ENCODE measurements around the gene MAB21L3. TPM values are rescaled to one million over a fixed set of nuclear protein-coding genes. Genes with fewer than 3 reads are reported as not detected.

The MAB21L3 gene
- total RNA-seq, 6 experiments from 2014 or later = 0.09 to 7.2 (median 1.1) TPM

DNA sequence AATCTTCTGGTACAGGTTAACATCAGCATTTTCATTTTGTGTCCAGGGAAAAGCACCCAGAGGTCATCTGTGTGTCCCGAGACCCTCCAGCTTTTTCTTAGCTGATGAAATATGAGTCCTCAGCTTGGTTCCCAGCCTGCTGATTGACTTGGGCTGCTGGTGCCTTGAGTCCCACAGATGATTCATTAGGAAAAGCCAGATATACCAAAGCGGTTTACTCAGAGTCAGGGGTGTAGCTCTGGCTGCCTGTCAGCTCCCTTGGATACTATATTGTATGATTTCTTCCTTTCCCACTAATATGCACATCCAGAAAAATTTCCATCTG is 43.7 kb upstream of the MAB21L3 start:
- Histone ChIP-seq H3K9me3 (no peaks in the 10 kb centered on the region), H3K27me3 (no peaks in the 10 kb centered on the region), H3K4me1 (no peaks in the 10 kb centered on the region), H3K4me3 (no peak overlapping the region), H3K36me3 (no peaks in the 10 kb centered on the region), H3K27ac (no peak overlapping the region)
- intact Hi-C loops (cut with DNase I) = no loop called here
- ATAC-seq (no peak), DNase-seq (no peak)
- TF ChIP-seq POLR2A (IDR thresholded peaks at IDR 0.05) (no peak), CTCF (IDR thresholded peaks at IDR 0.05) (no peak)
- 83% methylated on average over 2 of the region's 2 CpGs for WGBS (ENCODE audit: insufficient coverage, low coverage, low lambda C conversion rate, missing lambda C conversion rate)

DNA sequence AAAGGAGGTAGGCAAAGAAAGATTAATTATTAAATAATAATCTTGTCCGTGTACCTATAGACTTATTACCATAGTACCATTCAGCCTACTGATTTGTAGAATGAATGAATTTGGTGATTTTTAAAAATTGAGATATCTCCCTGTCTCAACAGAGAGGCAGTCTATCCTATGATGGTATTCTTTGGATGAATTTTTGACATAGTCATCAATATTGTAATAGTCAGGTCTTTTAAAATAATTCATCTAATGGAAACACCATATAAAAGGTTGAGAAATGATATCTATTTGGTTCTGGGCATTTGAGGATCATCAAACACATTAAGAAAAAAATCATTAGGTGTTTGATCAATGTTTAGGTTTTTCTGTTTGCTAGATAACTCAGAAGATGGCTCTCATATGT is 35.6 kb upstream of the MAB21L3 start:
- Histone ChIP-seq H3K9me3 (no peaks in the 10 kb centered on the region), H3K27ac (no peak overlapping the region), H3K4me3 (no peak overlapping the region), H3K4me1 (no peaks in the 10 kb centered on the region), H3K36me3 (peaks cover 0 to 2% (median 0%) of the 10 kb centered on the region in 4 donors), H3K27me3 (no peaks in the 10 kb centered on the region)
- intact Hi-C loops (cut with DNase I) = no loop called here
- no peak for ATAC-seq
- DNase-seq = no peak
- TF ChIP-seq CTCF (IDR thresholded peaks at IDR 0.05) (no peak), POLR2A (IDR thresholded peaks at IDR 0.05) (no peak)
- WGBS (ENCODE audit: insufficient coverage, low coverage, low lambda C conversion rate, missing lambda C conversion rate) = 0% methylated on average over 1 of the region's 1 CpG

- DNase-seq (no peak), ATAC-seq (no peak)
- Histone ChIP-seq H3K27me3 (no peaks in the 10 kb centered on the region), H3K9me3 (no peaks in the 10 kb centered on the region), H3K4me1 (no peaks in the 10 kb centered on the region), H3K4me3 (no peak overlapping the region), H3K27ac (no peak overlapping the region), H3K36me3 (peaks cover 0 to 2% (median 0%) of the 10 kb centered on the region in 4 donors)
- intact Hi-C loops (cut with DNase I) = no loop called here
- TF ChIP-seq POLR2A (IDR thresholded peaks at IDR 0.05) (no peak), CTCF (IDR thresholded peaks at IDR 0.05) (no peak)
- 41% methylated on average over 3 of the region's 4 CpGs for WGBS (ENCODE audit: insufficient coverage, low coverage, low lambda C conversion rate, missing lambda C conversion rate)
Measured at GRCh38 chr1:116075990-116076389, 35.2 kb upstream of the MAB21L3 start.

GRCh38 chr1:116076831-116077230 is 34.4 kb upstream of the MAB21L3 start:
- TF ChIP-seq POLR2A (IDR thresholded peaks at IDR 0.05) = no peak
- ATAC-seq (no peak), DNase-seq (no peak)
- no peaks in the 10 kb centered on the region for H3K9me3 ChIP-seq
- H3K27me3 ChIP-seq = no peaks in the 10 kb centered on the region
- H3K36me3 ChIP-seq = peaks cover 0 to 2% (median 0%) of the 10 kb centered on the region in 4 donors
- intact Hi-C loops (cut with DNase I) = no loop called here
- no peaks in the 10 kb centered on the region for H3K4me1 ChIP-seq
- 93% methylated on average over 3 of the region's 3 CpGs for WGBS (ENCODE audit: insufficient coverage, low coverage, low lambda C conversion rate, missing lambda C conversion rate)
- H3K27ac ChIP-seq = no peak overlapping the region
- H3K4me3 ChIP-seq = no peak overlapping the region

GRCh38 chr1:116078699-116079223 is 32.4 kb upstream of the MAB21L3 start:
- peaks cover 0 to 2% (median 0%) of the 10 kb centered on the region in 4 donors for H3K36me3 ChIP-seq
- intact Hi-C loops (cut with DNase I) = no loop called here
- ATAC-seq (no peak), DNase-seq (no peak)
- no peak overlapping the region for H3K4me3 ChIP-seq
- no peaks in the 10 kb centered on the region for H3K4me1 ChIP-seq
- 63% methylated on average over 6 of the region's 6 CpGs for WGBS (ENCODE audit: insufficient coverage, low coverage, low lambda C conversion rate, missing lambda C conversion rate)
- no peaks in the 10 kb centered on the region for H3K9me3 ChIP-seq
- H3K27me3 ChIP-seq = no peaks in the 10 kb centered on the region
- no peak overlapping the region for H3K27ac ChIP-seq
- no peak for TF ChIP-seq CTCF (IDR thresholded peaks at IDR 0.05)
- no peak for TF ChIP-seq POLR2A (IDR thresholded peaks at IDR 0.05)
